GM19467 (cell line): ENCODE data around the gene SLC18B1.
"Not testable (repeated sequence)": the region's sequence is repeated elsewhere in the genome, so short reads cannot be mapped to it uniquely, and the experiment has no call there.

Experiments
- ATAC-seq: cut with Tn5 transposase; IDR thresholded peaks from one replicate; pipeline ENCODE4 v1.9.1; 2021; ENCODE audit warnings: mild to moderate bottlenecking, moderate library complexity; ENCODE audit not compliant: unreplicated experiment

The SLC18B1 gene

DNA sequence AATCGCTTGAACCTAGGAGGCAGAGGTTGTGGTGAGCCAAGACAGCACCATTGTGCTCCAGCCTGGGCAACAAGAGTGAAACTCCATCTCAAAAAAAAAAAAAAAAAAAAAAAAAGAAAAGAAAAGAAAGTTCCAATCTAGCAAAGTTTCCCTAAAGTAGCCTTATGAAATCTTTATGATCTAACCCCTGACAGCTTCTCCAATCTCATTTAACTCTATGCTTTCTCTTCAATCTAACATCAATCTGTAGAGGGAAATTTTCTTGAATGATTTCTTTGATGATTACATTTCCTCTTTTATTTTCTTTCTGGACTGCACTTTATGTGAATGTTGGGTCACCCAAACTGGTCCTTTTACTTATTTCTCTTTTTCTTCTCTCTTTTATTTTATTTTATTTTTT, 2.2 kb upstream of the SLC18B1 start:
- no peak for ATAC-seq

DNA sequence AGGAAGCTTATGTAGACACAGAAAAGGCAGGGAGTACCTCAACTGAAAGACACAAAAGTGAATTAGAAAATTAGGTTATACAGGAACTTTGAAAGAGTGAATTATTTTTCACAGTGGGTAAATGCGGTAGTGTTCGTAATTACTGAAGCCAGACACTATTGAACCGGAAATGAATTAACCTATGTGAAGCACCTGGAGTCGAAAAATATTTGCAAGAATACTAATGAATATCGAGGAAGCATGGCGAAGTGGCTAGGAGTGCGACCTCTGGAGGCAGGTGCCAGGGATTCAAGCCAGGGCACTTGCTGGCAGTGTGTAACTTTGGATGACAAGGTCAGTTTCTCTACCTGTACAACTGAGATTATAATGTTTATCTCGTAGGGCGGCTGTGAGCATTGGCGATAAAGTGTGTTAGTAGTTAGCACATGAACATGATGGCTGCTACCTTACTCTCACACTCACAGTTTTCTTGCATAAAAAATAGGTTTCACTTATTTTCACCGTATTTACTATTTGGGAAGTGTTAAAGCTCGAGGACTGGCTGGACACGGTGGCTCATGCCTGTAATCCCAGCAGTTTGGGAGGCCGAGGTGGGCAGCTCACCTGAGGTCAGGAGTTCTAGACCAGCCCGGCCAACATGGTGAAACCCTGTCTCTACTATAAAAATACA, 567 bp upstream of the SLC18B1 start:
- peak; percentile 88 for ATAC-seq

DNA sequence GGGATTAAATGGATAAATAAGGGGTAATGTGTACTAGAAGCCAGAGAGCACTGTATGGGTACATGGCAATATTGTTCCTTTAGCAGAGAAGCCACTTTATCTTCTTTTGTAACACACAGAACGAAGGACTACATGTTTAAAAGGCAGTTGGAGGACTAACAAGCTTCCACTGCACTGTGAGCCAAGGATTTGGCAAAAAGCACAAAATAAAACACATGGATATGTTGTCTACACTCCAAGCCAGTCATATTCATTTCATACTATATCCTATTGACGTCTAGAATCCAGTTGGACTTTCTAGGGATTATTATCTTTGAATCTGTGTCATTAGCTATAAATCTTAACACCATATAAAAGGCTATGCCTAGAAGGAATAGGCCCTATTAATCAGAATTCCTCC, 3.0 kb downstream of the SLC18B1 start:
- ATAC-seq, result no peak

DNA sequence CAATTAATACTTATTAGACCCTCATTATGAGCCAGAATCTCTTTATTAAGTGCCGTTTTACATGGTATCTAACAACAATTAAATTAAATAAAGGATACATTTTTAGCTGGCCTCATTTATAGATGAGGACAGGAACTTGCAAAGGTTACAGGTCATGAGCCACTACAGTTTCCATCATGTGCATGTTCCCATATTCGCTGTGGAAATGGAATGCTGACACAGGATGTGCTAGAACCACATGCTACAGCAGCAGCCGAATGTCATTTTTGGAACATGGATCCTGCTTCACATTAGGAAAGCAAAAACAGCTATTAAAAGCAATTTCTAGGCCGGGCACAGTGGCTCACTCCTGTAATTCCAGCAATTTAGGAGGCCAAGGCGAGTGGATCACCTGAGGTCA, 5.9 kb downstream of the SLC18B1 start:
- ATAC-seq, result no peak

DNA sequence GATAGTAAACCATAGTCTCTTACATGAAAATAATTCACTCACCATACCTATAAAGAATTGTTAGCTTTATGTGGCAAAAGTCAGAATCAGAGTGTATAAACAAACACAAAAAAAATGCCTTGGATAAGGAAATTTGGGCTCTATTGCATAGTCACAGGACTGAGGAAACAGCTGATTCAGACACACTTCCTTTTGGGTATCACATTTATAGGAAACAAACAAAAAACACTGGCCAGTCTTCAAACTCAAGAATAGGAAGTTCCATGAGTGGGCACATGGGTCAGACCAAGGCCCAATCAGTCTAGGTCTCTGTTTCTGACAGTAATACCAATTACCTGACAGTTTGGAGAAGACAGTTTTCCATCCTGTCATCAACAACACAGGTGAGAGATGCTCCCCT, 8.0 kb downstream of the SLC18B1 start:
- no peak for ATAC-seq

DNA sequence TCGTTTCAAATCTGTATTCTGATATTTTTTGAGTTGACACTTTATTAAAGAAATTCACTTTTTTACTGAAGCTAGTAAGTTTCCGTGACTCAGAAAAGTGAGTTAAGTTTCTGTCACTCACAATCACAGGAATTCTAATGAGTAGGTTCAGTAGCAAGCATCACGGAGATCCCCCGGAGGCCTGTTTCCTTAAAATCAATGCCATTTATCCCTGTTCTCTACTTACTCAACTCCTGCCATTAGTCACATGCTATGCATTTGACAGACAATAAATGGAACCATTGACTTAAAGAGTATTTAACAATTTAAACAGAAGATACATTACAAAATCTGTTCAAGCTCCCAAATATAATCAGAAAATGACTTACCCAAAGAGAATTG, 9.1 kb downstream of the SLC18B1 start:
- ATAC-seq, result no peak

DNA sequence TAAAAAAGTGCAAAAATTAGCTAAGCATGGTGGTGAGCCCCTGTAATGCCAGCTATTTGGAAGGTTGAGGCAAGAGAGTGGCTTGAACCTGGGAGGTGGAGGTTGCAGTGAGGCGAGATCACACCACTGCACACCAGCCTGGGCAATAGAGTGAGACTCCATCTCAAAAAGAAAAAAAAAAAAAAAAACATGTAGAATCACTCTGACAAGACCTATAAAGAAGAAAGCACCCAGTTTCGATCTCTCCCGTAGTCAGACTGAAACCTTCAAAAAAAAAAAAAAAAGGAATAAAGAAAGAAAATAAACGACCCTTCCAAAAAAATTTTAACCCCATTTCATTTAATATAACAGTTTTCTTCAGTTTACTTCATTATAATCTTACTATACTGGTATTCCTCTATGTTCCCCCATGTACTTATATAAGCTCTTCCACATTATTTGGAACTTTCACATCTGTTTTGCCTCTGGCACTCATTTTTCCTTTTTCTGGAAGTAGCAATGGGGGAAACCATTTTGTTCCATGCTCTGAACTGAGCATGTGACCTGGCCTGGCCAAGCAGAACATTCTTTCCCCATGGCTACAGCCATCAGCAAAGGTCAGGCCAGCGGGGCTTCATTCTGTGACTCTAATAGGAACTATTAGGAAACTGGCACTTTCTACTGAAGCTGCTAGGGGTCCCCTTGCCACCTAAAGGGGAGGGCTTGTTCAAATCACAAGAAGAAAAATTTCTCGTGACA, 9.6 kb downstream of the SLC18B1 start:
- ATAC-seq, result no peak

DNA sequence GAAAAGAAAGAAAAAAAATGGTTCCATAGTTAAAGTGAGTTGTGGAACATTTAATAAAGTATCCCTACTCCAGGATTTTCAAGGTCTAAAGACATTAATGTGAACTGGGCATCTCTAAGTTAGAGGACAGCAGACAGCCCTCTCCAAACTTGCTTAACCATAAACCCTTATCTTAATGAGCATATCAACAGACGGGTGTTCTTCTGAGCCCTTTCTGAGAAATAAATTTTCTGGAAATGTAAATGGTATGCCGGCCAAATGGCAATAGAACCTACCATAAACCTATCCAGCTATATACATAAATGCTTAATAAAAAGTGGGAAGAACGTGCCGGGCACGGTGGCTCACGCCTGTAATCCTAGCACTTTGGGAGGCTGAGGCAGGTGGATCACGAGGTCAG, 12.5 kb downstream of the SLC18B1 start:
- no peak for ATAC-seq

DNA sequence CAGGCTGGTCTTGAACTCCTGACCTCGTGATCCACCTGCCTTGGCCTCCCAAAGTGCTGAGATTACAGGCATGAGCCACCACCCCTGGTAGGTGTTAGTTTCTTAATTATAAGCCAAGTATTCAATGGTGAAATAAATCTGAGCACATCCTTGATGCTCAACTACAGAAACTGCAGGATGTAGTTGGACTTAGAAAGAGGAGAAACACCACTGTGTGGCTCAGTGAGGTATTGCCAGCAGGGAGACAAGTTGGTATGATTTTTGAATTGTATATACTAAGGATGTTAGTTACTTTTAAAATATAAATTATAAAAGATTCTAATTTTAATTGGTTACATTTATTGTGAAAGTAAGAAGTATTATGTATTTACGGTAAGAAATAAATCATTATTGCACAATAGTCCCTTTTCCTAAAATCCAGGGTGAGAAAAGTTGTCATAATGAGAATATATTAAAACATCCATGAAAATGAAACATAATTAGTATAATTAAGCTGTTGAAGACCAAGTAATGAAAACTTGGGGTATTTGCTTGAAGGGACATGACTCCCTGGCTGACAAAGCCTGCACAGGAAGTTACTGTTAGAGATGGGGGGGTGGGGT, 17.6 kb downstream of the SLC18B1 start:
- ATAC-seq, result no peak

DNA sequence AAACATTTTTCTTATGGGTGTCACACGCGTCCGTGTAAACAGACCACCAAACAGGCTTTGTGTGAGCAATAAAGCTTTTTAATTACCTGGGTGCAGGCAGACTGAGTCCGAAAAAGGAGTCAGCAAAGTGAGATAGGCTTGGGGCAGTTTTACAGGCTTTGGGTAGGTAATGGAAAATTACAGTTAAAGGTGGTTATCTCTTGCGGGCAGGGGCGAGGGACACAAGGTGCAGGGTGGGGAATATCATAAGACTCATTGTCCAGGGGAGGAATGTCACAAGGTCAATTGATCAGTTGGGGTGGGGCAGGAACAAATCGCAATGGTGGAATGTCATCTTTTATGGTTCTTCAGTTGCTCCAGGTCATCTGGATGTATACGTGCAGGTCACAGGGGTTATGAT, 20.6 kb downstream of the SLC18B1 start:
- ATAC-seq, result not testable (repeated sequence)

DNA sequence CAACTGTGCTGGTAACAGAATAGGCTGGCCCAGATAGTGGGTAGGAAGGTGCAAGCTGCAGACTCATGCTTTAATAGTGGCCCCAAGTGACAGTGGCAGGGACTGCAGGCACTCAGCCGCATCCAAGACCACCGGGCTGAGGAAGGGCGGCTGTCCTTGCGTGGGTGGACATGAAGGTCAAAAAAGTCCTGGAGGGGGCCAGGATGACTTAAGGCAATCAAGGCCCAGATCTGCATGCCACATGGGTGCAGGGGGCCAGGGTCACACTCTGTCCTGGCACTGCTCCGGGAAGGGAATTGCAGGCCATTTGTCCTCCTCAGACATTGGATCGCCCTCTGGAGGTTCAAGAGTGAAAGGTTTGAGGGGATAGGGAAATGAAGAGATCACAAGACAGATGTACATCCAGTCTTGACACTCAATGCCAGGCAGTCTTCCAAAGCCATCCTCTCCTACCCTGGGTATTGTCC, 30.4 kb downstream of the SLC18B1 start:
- ATAC-seq, result peak; percentile 79

DNA sequence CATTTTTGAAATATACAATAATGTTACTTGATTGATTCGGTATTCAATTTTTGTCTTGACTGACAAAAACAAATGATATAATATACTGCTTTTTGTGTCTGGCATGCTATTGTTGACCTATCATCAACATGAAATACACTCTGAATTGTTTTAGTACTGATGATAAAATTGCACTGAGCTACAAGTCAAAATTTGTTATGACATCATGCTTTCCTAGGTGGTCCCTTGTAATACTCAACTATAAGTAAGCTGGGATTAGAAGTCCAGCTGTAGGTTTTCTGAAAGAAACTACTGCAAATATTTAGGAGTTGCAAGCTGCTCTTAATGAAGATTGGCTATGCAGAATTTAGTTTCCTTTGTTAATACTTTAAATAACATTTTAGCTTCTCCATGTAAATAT, 32.9 kb downstream of the SLC18B1 start:
- ATAC-seq, result no peak

DNA sequence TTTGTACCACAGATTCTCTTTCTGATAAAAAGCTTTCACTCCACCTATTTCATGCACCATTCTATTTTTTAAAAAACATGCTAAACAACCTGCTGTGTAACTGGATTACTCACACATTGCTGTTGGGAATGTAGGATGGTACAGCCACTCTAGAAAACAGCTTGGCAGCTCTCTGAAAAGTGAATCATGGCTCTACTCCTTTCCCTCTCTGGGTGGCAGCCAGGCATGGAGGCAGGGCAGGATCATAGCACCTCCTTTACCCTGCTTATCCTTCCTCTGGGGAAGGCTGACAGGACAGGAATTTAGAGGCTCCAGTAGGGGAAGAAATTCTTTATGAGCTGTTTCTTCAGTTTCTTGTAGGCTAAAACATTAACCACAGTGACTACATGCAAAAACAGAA, 34.1 kb downstream of the SLC18B1 start:
- ATAC-seq, result no peak

DNA sequence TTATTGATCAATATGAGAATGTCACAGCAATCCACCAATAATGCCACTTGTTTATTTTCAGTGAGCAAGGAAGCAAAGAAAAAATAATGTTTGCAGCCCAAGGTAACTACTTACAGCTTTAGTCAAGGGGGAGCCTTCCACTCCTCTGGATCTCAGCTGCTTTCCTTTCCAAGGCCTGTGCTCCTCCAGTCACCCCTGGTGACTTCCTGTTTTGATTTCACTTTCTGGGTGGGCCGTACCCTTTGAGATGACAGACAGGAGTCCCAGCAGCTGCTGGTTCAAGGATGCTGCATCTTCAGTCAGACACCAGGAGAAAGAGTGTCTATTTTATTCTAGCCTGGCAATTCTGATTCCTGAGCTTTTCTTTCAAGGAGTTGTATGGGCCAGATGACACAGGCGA, 35.2 kb downstream of the SLC18B1 start:
- ATAC-seq, result peak; percentile 94

DNA sequence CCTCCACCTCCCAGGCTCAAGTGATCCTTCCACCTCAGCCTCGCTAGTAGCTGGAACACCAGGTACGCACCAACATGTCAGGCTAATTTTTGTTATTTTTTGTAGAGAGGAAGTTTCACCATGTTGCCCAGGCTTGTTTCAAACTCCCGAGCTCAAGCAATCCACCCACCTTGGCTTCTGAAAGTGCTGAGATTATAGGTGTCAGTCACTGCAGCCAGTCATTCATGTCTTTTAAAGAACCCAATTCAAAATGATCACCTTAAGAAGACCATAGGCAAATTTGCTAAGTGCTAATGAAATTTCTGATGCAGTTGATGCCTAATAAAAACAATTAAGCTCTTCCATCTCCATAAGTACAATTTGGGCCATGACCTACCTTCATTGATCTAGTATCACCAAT, 38.2 kb downstream of the SLC18B1 start:
- no peak for ATAC-seq

DNA sequence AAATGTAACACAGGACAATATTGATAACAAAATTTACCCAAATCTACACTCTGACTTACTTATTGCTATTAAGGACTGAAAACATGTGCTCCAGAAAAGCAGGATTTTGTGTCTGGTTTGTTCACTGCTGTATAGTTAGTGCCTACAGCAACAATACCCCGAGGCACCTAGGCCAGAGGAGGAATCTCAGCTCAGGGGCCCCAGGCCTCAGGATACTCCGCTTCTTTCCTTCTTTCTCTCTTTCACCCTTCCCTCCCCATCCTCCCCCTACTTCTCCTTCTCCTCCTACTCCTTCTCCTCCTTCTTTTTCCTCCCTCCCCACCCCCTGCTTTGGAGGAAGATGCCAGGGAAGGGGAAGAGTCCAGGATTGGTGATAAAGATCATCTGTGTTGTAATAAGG, 39.7 kb downstream of the SLC18B1 start:
- ATAC-seq, result no peak

DNA sequence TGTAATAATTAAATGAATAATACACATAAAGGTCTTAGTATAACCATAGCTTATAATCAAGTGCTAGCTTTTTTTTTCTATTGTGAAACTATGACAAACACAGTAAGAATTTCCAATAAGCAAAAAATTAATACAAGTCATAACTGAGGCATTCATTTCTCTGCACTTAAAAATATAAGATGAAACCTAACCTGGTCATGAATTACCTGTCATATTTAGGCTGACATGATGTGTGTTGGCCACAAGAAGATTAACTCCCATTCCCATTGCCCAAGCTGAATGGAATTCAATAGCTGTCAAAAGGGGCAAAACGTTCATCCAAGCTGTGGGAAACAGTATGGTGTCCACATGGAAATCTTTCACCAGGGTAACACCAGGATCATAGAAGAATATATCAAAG, 46.2 kb downstream of the SLC18B1 start:
- no peak for ATAC-seq

DNA sequence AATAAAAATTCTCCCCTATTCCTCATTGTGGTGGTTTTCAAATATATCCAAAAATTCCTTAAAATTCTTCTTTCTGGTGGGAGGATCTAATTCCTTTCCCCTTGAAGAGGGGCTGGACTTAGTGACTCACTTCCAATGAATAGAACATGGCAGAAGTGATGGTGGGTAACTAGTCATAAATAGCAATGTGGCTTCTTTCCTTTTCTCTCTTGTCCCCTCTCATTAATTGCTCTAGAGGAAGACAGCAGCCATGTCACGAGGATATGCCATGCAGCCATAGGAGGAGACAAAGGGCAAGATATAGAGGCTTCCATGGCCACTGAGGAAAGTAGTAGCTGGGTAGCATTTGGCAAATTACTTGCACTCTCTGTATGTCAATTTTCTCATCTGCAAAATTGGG, 46.6 kb downstream of the SLC18B1 start:
- no peak for ATAC-seq

DNA sequence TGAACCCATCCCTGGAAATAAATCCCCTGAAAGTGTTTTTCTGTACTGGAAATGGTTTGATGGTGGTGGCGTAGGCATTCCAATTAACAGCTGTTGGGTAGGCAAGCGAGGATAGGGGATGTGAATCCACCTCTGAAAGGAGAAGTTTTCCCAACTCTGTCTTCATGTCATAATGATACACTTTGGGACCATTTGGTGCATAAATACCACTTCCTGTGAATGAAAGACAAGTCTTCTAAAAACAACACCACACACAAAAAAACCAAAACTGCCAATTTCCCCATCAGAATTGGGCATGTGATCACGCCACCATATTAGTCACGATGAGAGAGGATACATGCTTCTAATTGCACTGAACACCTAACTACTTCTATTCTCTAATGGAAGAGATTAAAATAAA, 47.1 kb downstream of the SLC18B1 start:
- ATAC-seq, result no peak

DNA sequence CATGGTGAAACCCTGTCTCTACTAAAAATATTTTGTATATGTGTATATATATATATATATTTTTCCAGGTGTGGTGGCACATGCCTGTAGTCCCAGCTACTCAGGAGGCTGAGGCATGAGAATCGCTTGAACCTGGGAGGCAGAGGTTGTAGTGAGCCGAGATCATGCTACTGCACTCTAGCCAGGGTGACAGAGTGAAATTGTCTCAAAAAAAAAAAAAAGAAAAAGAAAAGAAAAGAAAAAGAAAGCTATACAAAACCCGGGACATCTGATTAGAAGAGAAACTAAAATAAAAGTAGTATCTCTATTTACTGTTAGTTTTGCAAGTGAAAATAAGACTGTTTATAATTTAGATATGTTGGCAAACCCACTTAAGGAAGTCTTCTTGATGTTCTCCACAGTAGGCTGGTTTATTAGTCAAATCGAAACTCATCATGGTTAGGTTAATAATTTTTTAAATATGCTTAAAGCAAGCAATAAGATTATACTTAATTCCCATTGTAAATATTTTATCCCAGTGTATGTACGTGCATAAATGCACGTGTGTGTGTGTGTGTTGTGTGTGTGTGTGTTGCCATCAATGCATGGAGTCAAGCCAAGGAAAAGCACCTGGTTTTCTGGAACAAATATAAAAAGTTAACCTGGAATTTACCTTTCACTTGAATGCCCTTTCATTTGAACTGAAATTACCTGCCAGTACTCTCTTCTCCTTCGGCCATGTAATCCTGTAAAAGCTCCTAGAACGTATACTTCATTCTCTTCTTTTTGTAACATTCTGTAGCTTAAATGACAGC, 47.8 kb downstream of the SLC18B1 start:
- peak; percentile 74 for ATAC-seq

DNA sequence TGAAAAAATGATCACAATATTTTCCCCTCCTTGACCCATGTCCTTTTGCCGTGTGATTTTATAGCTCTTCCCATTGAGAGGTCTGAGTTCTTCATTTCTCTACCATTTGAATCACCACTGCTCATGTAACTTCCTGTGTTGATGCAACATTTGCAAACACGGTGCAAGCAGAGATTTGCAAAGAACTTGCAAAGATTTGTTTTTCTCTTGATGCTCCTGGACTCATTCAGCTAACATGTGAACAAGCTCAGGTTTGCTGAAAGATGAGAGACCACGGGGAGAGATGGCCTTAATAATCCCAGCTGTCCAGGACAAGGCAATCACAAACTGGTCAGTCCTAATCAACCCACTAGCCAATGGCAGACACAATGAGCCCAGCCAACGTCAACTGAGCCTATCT, 49.3 kb downstream of the SLC18B1 start:
- no peak for ATAC-seq

DNA sequence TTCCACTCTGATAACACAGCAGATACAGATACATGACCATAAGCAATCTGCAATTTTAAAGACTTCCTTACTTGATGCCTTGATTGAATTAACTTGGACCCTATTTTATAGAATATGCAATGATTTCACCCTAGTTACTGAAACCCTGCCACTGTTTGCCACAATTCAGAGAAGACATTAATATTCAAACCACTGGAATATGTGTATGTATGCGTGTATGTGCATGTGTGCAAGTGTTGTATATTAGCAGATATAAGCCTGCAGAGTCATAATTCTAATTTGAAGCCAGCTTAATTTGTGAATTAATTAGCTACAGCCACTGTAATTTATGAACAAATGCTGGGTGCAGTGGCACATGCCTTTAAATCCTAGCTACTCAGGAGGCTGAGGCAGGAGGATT, 50.0 kb downstream of the SLC18B1 start:
- ATAC-seq, result no peak
